GM12891 (cell line): ENCODE data around the gene HENMT1. TPM values are rescaled to one million over a fixed set of nuclear protein-coding genes. Genes with fewer than 3 reads are reported as not detected.
"Not testable (repeated sequence)": the region's sequence is repeated elsewhere in the genome, so short reads cannot be mapped to it uniquely, and the experiment has no call there.

Source experiments
- DNase-seq: peaks from one replicate; pipeline ENCODE4 v3.0.0; 2011; ENCODE audit warnings: low spot score; ENCODE audit not compliant: insufficient read length
- FAIRE-seq: peaks from 2 replicates; lab custom pipeline; 2011; peaks lifted over from hg19 to GRCh38; lab: Jason Lieb, UNC
- PAX5 ChIP-seq: IDR thresholded peaks from 2 replicates; pipeline ENCODE4 v1.6.1; 2011; ENCODE audit warnings: low read length, moderate library complexity, mild to moderate bottlenecking; ENCODE audit not compliant: insufficient read depth, severe bottlenecking
- POLR2A ChIP-seq: IDR thresholded peaks from 2 replicates; pipeline ENCODE4 v1.6.1; 2011; ENCODE audit warnings: low read depth, low read length, control low read depth
- POLR2AphosphoS5 ChIP-seq: IDR thresholded peaks from 2 replicates; pipeline ENCODE4 v1.6.1; 2011; ENCODE audit warnings: low read depth, low read length, control low read depth
- POU2F2 ChIP-seq: IDR thresholded peaks from 2 replicates; pipeline ENCODE4 v1.6.1; 2011; ENCODE audit warnings: low read depth, mild to moderate bottlenecking, control low read depth, low read length, moderate library complexity
- SPI1 ChIP-seq: IDR thresholded peaks from 2 replicates; pipeline ENCODE4 v1.6.1; 2011; ENCODE audit warnings: low read depth, low read length, control low read depth
- TAF1 ChIP-seq: IDR thresholded peaks from 2 replicates; pipeline ENCODE4 v1.6.1; 2011; ENCODE audit warnings: low read depth, low read length, control low read depth
- polyA plus RNA-seq: library from polyadenylated mRNA; unstranded; fragments of >200 nt; gene quantifications from one replicate; pipeline ENCODE4 v1.2.1, GENCODE V29; 2012; ENCODE audit warnings: low read depth, missing spikeins, inconsistent platforms; ENCODE audit not compliant: missing spikeins

Gene HENMT1
- 6.8 TPM for polyA plus RNA-seq

DNA sequence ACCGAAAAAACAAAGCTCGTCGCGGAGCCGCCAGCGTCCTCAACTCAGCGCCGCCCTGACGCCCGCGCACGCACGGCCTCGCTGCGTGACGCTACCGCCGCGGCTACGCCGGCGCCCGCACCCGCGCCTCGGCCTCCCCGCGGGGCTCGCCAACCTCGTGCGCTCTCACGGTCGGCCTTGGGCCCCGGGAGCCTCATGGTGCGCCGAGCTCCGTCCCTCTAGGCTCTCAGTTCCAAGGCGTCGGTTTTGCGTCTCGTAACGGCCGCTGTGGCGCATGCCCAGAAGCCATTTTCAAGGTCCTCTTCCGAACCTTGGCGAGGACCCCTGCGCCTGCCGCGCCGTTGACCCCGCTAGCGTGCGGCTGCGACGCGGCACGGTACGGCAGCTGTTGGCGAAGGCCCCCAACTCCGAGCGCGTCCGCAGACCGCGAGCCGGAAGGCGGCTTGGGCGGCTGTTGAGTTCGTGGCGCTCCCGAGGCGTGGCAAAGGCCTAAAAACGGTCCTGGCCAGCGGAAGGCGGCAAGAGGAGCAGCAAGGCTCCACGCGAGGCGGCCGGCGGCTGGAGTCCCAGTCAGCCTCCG lies at the start of gene HENMT1:
TSS of gene HENMT1 (minus strand) at position 64 of the 580 bp plus-strand sequence. CDS start 1,209 bp downstream, outside the sequence.
- FAIRE-seq = peak; percentile 93
- TF ChIP-seq POLR2A (peak; percentile 55), POLR2AphosphoS5 (peak; percentile 65; the same call in 1 of the 2 replicates), PAX5 (peak; percentile 15), TAF1 (peak; percentile 63), SPI1 (no peak), POU2F2 (peak; percentile 34; the same call in 1 of the 2 replicates)
- DNase-seq = peak; percentile 60

DNA sequence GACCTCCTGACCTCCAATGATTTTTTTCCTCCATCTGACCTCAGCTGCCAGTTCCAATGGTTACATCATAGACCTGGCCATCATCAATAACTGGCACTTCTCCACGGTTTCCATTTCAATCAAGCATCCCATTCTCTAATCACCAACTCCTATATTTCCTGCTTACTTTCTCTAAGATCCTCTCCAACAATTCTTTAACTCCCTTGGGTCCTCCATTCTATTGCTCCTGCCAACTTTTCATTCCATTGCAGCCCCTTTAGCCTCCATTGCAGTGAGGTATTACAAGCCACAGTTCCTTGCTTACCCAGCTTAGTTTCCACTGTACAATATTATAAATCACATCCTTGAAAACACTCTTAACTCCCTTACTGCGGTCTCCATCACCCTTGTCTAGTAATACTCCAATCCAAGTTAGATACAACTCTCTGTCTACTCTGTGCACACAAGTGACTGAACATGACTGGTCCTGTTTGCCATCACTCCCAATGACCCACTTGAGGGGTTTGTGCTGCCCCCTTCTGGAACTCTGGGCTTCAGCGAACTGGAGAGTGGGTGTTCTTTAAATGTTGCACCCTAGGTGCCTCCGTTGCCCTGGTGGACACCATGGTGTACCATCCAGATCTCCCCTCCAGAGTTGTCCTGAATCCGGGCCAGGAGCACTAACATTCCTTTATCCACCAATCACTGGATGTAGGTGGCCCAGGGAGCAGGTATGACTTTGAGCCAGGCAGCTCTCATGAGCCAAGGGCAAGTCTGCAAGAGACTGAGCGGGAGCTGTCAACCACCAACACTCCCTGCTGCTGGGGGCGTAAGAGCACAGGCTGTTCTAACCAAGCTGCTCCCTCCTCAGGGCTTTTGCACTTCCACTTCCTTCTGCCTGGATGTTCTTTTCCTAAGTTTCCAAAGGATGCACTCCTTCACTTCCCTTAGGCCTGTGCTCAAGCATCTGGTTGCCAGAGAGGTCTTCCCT lies 48.1 kb upstream of the HENMT1 start:
- DNase-seq (no peak), FAIRE-seq (peak; percentile 35)
- TF ChIP-seq POLR2AphosphoS5 = no peak
- TF ChIP-seq TAF1 = no peak
- no peak for TF ChIP-seq POU2F2
- TF ChIP-seq PAX5 = no peak
- no peak for TF ChIP-seq POLR2A
- TF ChIP-seq SPI1 = no peak

DNA sequence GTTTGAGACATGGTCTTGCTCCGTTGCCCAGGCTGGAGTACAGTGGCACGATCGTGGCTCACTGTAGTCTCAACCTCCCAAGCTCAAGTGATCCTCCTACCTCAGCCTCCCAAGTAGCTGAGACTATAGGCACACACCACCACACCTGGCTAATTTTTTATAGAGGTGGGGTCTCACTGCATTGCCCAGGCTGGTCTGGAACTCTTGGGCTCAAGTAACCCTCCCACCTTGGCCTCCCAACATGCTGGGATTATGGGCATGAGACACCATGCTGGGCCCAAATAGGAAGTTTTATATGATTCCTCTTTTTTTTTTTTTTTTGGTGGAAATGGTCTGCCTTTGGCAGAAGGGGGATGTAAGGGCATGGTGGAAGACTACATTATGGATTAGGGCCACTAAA lies 45.8 kb upstream of the HENMT1 start:
- TF ChIP-seq SPI1 (no peak), POLR2A (no peak), PAX5 (no peak)
- no peak for DNase-seq
- no peak for FAIRE-seq

DNA sequence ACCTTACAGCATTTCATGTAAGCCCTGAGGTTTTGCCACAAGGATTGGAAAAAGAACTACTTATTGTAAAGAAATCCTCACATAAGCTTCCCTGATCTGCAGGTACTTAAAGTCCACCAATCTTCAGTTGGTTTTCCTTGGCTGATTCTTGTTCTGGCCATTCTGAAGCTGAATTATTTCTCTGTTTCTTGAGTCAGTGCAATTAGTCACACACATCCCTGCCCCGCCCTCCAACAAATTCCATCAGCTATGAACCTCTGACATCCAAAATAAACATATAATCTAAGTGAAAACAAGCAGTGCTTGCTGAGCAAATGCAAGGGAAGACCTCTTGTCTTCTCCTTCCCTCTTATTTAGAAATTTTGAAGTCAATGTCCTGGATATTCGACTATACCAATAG lies 43.6 kb upstream of the HENMT1 start:
- no peak for FAIRE-seq
- no peak for DNase-seq
- TF ChIP-seq TAF1 (no peak), PAX5 (no peak), SPI1 (no peak), POU2F2 (no peak), POLR2A (no peak; the same call in 1 of the 2 replicates), POLR2AphosphoS5 (no peak)

DNA sequence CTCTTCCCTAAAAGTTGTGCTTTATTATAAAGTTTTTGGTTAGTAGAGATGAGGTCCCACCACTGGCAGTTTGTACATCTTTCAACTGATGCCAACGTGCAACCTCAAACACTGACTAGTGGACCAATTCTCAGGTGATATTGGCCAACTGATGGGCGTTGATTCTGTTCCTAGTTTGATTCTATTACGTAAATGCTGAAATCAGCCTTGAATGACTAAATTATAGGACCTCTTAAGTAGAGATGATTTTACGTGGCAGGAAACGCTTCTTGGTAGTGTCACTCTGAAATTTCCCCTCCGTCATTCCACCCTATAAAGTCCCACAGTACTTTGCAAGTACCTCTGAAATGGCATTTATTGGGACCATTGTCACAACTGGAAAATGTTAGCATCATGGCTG lies 43.0 kb upstream of the HENMT1 start:
- FAIRE-seq (no peak), DNase-seq (no peak)
- no peak; the same call in 1 of the 2 replicates for TF ChIP-seq POLR2AphosphoS5
- TF ChIP-seq POLR2A = peak; percentile 17; the same call in 1 of the 2 replicates

DNA sequence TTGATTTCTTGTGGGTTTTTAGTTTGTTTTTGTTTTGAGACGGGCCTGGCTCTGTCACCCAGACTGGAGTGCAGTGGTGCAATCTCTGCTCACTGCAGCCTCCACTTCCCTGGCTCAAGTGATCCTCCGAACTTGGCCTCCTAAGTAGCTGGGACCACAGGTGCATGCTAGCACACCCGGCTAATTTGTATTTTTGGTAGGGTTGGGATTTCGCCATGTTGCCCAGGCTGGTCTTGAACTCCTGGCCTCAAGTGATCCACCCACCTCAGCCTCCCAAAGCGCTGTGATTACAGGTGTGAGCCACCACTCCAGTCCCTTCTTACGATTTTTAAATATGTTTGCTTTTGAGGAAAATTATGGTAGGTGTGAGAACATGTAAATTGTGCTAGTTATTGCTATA lies 41.2 kb upstream of the HENMT1 start:
- FAIRE-seq, DNase-seq: not testable (repeated sequence)
- TF ChIP-seq POLR2AphosphoS5 = peak; percentile 62
- TF ChIP-seq POLR2A = peak; percentile 52; the same call in 1 of the 2 replicates

DNA sequence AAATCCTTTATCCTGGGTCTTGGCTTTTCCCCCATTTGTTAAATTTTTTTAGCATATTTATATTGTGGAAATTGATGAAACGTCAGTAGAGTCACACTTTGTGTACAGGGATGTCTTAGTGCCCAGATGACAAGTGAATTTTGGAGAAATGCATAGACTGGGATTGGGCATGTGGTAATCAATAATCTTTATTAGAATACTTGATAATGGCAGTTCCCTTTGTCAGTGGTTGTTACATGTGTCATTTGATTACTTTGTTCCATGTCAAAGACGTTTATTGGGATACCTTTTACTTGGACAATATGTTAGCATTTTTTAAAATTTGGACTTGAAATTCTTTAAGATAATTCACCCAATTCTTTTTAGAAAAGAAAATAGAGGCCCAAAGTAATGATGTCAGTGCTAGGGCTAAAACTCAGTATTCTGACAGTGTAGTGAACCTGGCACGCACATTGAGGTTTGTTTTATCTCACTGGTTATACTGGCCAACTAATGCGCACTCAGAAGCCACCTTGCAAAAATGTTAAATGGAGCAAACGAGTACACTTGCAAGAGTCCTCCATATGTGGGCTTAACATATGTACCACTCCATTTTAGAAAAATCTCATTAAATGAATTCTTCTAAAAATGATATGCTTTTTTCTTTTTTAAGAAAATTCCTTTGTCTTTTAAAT lies 40.4 kb upstream of the HENMT1 start:
- no peak for DNase-seq
- no peak for FAIRE-seq
- TF ChIP-seq POU2F2 = no peak
- no peak for TF ChIP-seq PAX5
- peak; percentile 51; the same call in 1 of the 2 replicates for TF ChIP-seq POLR2AphosphoS5
- no peak for TF ChIP-seq SPI1

DNA sequence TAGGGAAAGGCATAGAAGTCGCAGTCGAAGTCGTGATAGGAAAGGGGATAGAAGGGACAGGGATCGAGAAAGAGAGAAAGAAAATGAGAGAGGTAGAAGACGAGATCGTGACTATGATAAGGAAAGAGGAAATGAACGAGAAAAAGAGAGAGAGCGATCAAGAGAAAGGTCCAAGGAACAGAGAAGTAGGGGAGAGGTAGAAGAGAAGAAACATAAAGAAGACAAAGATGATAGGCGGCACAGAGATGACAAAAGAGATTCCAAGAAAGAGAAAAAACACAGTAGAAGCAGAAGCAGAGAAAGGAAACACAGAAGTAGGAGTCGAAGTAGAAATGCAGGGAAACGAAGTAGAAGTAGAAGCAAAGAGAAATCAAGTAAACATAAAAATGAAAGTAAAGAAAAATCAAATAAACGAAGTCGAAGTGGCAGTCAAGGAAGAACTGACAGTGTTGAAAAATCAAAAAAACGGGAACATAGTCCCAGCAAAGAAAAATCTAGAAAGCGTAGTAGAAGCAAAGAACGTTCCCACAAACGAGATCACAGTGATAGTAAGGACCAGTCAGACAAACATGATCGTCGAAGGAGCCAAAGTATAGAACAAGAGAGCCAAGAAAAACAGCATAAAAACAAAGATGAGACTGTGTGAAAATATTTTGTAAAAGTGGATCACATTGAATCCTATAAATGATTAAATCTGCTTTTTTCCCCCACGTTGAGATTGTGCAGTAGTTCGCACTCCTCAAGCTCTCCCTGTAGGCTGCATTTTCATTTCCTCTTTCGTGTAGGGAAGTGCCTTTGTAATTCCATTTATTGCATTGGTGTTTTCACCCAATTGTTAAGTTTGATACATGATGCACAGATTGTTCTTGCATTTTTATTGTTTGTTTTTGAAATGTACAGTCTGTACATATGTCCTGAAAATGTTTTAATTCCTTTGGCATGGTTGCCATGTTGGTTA lies 38.8 kb upstream of the HENMT1 start:
- DNase-seq = no peak
- no peak for FAIRE-seq
- TF ChIP-seq SPI1 (peak; percentile 50), PAX5 (no peak), POU2F2 (no peak), TAF1 (no peak), POLR2A (peak; percentile 53; the same call in 1 of the 2 replicates), POLR2AphosphoS5 (0 out of 2 replicates have a peak, but pooled peaks have one; percentile 16)
